HL-60 (cell line): ENCODE measurements around the gene CSNK1A1L.

Experiments
- DNase-seq, 2 experiments: peaks; one replicate each; pipeline ENCODE4 v3.0.0-alpha.2; 2010 to 2020; ENCODE audit warnings: low read depth in 1 of 2, low spot score in 1 of 2
- H3K27ac ChIP-seq: fragments of 250-450 bp; sonication (Bioruptor Pico); replicated peaks from 2 replicates; pipeline ENCODE4 v1.5.1; 2020; ENCODE audit warnings: mild to moderate bottlenecking, moderate library complexity
- H3K27me3 ChIP-seq: fragments of 250-450 bp; sonication (Bioruptor Pico); 2 replicates; pipeline ENCODE4 v1.5.1; 2021; ENCODE audit warnings: mild to moderate bottlenecking, moderate library complexity; ENCODE audit not compliant: insufficient read depth, poor library complexity, severe bottlenecking
- H3K4me3 ChIP-seq: replicated peaks from 2 replicates; pipeline ENCODE4 v1.5.1; 2011; ENCODE audit warnings: mild to moderate bottlenecking, control low read depth, low read length; ENCODE audit not compliant: insufficient read depth
- GABPA ChIP-seq: IDR thresholded peaks from 2 replicates; pipeline ENCODE4 v1.6.1; 2012; ENCODE audit warnings: low read depth
- POLR2AphosphoS5 ChIP-seq: IDR thresholded peaks from 2 replicates; pipeline ENCODE4 v1.6.1; 2012; ENCODE audit warnings: low read depth
- SPI1 ChIP-seq: IDR thresholded peaks from 2 replicates; pipeline ENCODE4 v1.6.1; 2012; ENCODE audit warnings: low read depth, mild to moderate bottlenecking, borderline replicate concordance
- TF ChIP-seq, protein P1 (sequence below): IDR thresholded peaks from one replicate; pipeline ENCODE4 v1.5.1; 2011; ENCODE audit warnings: low read length, control low read depth, inconsistent platforms; ENCODE audit not compliant: insufficient read depth
- TF ChIP-seq, protein P2 (sequence below): IDR thresholded peaks from 2 replicates; pipeline ENCODE4 v1.6.1; 2012; ENCODE audit warnings: low read depth; ENCODE audit not compliant: insufficient replicate concordance

Gene CSNK1A1L

GRCh38 chr13:37070145-37070695 lies 35.2 kb downstream of the CSNK1A1L start:
- Histone ChIP-seq H3K27ac (no peak overlapping the region), H3K4me3 (no peak overlapping the region), H3K27me3 (no peaks in the 10 kb centered on the region)
- DNase-seq: no peak
- TF ChIP-seq, protein P1, sequence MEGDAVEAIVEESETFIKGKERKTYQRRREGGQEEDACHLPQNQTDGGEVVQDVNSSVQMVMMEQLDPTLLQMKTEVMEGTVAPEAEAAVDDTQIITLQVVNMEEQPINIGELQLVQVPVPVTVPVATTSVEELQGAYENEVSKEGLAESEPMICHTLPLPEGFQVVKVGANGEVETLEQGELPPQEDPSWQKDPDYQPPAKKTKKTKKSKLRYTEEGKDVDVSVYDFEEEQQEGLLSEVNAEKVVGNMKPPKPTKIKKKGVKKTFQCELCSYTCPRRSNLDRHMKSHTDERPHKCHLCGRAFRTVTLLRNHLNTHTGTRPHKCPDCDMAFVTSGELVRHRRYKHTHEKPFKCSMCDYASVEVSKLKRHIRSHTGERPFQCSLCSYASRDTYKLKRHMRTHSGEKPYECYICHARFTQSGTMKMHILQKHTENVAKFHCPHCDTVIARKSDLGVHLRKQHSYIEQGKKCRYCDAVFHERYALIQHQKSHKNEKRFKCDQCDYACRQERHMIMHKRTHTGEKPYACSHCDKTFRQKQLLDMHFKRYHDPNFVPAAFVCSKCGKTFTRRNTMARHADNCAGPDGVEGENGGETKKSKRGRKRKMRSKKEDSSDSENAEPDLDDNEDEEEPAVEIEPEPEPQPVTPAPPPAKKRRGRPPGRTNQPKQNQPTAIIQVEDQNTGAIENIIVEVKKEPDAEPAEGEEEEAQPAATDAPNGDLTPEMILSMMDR: no peak
- no peak for TF ChIP-seq SPI1

DNA sequence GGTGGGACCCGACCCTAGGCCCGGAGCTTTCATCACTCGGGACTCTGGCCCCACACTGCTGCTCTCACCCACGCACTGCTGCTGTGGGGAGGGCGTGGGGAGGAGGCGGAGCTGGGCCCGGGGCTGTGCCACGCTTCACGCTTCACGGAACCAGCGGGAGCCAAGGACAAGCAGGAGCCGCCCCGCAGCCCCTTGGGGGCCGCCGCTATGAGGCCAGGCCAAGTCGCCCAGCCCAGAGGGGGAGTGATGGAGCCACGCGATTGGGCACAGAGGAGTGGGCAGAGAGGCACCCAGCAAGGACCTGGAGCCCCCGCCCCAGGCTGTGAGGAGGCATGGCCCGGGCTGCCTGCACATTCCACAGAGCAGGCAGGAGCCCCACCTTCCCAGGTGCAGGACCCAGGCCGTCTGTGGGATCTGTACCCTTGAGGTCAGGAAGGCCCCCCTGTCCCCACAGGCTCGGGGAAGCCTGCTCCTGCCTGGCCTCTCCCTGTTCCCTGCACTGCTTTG lies 35.8 kb downstream of the CSNK1A1L start:
- H3K27me3 ChIP-seq: no peaks in the 10 kb centered on the region
- TF ChIP-seq POLR2AphosphoS5 (no peak), SPI1 (no peak), GABPA (no peak)
- TF ChIP-seq, protein P2, sequence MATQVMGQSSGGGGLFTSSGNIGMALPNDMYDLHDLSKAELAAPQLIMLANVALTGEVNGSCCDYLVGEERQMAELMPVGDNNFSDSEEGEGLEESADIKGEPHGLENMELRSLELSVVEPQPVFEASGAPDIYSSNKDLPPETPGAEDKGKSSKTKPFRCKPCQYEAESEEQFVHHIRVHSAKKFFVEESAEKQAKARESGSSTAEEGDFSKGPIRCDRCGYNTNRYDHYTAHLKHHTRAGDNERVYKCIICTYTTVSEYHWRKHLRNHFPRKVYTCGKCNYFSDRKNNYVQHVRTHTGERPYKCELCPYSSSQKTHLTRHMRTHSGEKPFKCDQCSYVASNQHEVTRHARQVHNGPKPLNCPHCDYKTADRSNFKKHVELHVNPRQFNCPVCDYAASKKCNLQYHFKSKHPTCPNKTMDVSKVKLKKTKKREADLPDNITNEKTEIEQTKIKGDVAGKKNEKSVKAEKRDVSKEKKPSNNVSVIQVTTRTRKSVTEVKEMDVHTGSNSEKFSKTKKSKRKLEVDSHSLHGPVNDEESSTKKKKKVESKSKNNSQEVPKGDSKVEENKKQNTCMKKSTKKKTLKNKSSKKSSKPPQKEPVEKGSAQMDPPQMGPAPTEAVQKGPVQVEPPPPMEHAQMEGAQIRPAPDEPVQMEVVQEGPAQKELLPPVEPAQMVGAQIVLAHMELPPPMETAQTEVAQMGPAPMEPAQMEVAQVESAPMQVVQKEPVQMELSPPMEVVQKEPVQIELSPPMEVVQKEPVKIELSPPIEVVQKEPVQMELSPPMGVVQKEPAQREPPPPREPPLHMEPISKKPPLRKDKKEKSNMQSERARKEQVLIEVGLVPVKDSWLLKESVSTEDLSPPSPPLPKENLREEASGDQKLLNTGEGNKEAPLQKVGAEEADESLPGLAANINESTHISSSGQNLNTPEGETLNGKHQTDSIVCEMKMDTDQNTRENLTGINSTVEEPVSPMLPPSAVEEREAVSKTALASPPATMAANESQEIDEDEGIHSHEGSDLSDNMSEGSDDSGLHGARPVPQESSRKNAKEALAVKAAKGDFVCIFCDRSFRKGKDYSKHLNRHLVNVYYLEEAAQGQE: no peak
- TF ChIP-seq, protein P1: no peak
- no peak overlapping the region for H3K27ac ChIP-seq
- H3K4me3 ChIP-seq: no peak overlapping the region
- DNase-seq: no peak

- H3K27me3 ChIP-seq: no peaks in the 10 kb centered on the region
- no peak overlapping the region for H3K27ac ChIP-seq
- no peak overlapping the region for H3K4me3 ChIP-seq
- no peak for TF ChIP-seq POLR2AphosphoS5
- TF ChIP-seq, protein P1: no peak
- TF ChIP-seq GABPA: no peak
- TF ChIP-seq, protein P2: no peak
- no peak for TF ChIP-seq SPI1
- no peak for DNase-seq
Measured at GRCh38 chr13:37068962-37069361, 36.5 kb downstream of the CSNK1A1L start.

DNA sequence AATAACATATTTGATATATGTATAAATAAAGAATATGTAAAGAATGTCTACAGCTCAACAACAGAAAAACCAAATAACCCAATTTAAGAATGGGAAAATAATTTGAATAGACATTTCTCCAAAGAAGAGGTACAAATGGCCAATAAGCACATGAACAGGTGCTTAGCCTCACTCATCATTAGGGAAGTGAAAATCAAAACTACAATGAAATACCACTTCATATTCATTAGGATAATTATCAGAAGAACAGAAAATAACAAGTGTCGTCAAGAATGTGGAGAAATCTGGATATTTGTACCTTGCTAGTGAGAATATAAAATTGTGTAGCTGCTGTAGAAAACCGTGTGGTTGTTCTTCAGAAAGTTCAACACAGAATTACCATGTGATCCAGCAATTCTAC lies 37.6 kb downstream of the CSNK1A1L start:
- no peaks in the 10 kb centered on the region for H3K27me3 ChIP-seq
- TF ChIP-seq SPI1 (no peak), GABPA (no peak), POLR2AphosphoS5 (no peak)
- TF ChIP-seq, protein P1: no peak
- TF ChIP-seq, protein P2: no peak
- DNase-seq: no peak
- H3K4me3 ChIP-seq: no peak overlapping the region
- no peak overlapping the region for H3K27ac ChIP-seq
